ENCODE results near the gene RAD51B.

- TF ChIP-seq SUZ12 (IDR thresholded peaks at IDR 0.05; ENCODE audit: extremely low read depth, insufficient read depth, insufficient read length) (no peak), YY1 (IDR thresholded peaks at IDR 0.05; ENCODE audit: insufficient read depth, insufficient read length) (no peak)
Measured at GRCh38 chr14:68327231-68327630, 507.7 kb downstream of the RAD51B start.
